ENCODE results near the gene LHX5.
A peak's percentile ranks its signal among the peaks of the same experiment; 100 is the strongest.

LHX5 gene

GRCh38 chr12:113438523-113439300, 33.0 kb downstream of the LHX5 start:
- no peak for DNase-seq

- no peak for DNase-seq
Measured at GRCh38 chr12:113437729-113438100, 34.0 kb downstream of the LHX5 start.

- no peak for DNase-seq
Measured at GRCh38 chr12:113436993-113437728, 34.5 kb downstream of the LHX5 start.

GRCh38 chr12:113436586-113436985, 35.1 kb downstream of the LHX5 start:
- DNase-seq: no peak

GRCh38 chr12:113435367-113435766, 36.3 kb downstream of the LHX5 start:
- DNase-seq: no peak

GRCh38 chr12:113432986-113433385, 38.7 kb downstream of the LHX5 start:
- no peak for DNase-seq

- no peak for DNase-seq
Measured at GRCh38 chr12:113428482-113428881, 43.2 kb downstream of the LHX5 start.

GRCh38 chr12:113427882-113428281, 43.8 kb downstream of the LHX5 start:
- no peak for DNase-seq

- no peak for DNase-seq
Measured at GRCh38 chr12:113425960-113426453, 45.7 kb downstream of the LHX5 start.

- DNase-seq: peak; percentile 47
Measured at GRCh38 chr12:113424915-113425823, 46.5 kb downstream of the LHX5 start.

- DNase-seq: no peak
Measured at GRCh38 chr12:113424456-113424855, 47.2 kb downstream of the LHX5 start.

GRCh38 chr12:113422886-113423669, 48.6 kb downstream of the LHX5 start:
- DNase-seq: peak; percentile 30

GRCh38 chr12:113422030-113422885, 49.4 kb downstream of the LHX5 start, which contains the start of gene SDSL:
Gene SDSL (plus strand): TSS chr12:113422380. CDS start chr12:113427983, 5,603 bp downstream.
- peak; percentile 80 for DNase-seq

GRCh38 chr12:113420996-113421595, 50.6 kb downstream of the LHX5 start:
- DNase-seq: no peak

GRCh38 chr12:113418213-113418879, 53.3 kb downstream of the LHX5 start:
- DNase-seq: peak; percentile 14

- DNase-seq: peak; percentile 41
Measured at GRCh38 chr12:113416091-113416754, 55.4 kb downstream of the LHX5 start.

- no peak for DNase-seq
Measured at GRCh38 chr12:113414519-113415038, 57.1 kb downstream of the LHX5 start.

GRCh38 chr12:113413488-113413939, 58.2 kb downstream of the LHX5 start:
- DNase-seq: no peak
